Fibroblast of skin of left biceps (primary cell): ENCODE measurements around the gene NHLRC4.
"Not testable (repeated sequence)": the region's sequence is repeated elsewhere in the genome, so short reads cannot be mapped to it uniquely, and the experiment has no call there.

Source experiments
- DNase-seq, 2 experiments: peaks; one replicate each; pipeline ENCODE4 v3.0.0-alpha.2; 2013; ENCODE audit warnings: low read depth in 2 of 2

Gene NHLRC4

DNA sequence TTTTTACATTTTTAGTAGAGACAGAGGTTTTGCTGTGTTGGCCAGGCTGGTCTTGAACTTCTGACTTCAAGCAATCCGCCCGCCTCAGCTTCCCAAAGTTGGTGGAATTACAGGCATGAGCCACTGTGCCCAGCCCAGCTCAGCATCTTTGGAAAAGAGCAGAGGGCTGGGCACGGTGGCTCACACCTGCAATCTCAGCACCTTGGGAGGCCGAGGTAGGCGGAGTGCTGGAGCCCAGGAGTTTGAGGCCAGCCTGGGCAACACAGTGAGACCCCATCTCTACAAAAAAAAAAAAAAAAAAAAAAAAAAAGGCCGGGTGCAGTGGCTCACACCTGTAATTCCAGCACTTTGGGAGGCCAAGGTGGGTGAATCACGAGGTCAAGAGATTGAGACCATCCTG is 30.9 kb downstream of the NHLRC4 start:
- not testable (repeated sequence) for DNase-seq

GRCh38 chr16:598823-599739 is 32.3 kb downstream of the NHLRC4 start:
- no peak for DNase-seq

DNA sequence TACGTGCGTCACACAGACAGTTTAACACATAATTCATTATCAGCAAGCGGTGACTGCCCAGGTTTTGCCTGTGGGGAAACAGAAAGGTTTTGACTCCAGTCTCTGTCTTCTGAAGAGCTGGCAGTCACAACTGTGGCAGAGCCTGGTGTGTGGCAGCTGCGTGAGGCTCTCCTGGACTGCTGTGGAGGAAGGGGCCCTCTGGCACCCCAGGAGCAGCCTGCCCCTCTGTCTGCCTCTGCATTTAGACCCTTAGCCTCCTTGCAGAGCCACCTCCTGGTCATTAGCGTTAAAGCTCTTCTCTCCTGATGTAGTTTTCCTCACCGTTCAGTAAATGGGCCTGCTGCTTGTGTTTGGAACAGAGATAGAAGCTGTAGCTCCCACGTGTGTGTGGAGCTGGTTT is 34.0 kb downstream of the NHLRC4 start:
- no peak for DNase-seq

- no peak for DNase-seq
Observed at GRCh38 chr16:603933-604332, 37.1 kb downstream of the NHLRC4 start.

- DNase-seq = no peak
Observed at GRCh38 chr16:606656-607307, 40.0 kb downstream of the NHLRC4 start.

DNA sequence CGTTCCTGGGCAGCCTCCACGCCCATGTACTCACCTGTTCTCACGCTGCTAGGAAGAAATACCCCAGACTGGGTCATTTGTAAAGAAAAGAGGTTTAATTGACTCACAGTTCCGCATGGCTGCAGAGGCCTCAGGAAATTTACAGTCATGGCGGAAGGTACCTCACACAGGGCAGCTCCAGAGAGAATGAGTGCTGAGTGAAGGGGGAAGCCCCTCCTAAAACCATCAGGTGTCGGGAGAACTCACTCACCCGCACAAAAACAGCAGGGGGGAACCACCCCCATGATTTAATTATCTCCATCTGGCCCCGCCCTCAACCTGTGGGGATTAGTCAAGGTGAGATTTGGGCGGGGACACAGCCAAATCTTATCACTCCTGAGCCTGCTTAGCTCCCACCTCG is 41.2 kb downstream of the NHLRC4 start:
- DNase-seq = no peak

GRCh38 chr16:609316-609715 is 42.5 kb downstream of the NHLRC4 start:
- DNase-seq = no peak

- no peak for DNase-seq
Observed at GRCh38 chr16:609984-610383, 43.2 kb downstream of the NHLRC4 start.

DNA sequence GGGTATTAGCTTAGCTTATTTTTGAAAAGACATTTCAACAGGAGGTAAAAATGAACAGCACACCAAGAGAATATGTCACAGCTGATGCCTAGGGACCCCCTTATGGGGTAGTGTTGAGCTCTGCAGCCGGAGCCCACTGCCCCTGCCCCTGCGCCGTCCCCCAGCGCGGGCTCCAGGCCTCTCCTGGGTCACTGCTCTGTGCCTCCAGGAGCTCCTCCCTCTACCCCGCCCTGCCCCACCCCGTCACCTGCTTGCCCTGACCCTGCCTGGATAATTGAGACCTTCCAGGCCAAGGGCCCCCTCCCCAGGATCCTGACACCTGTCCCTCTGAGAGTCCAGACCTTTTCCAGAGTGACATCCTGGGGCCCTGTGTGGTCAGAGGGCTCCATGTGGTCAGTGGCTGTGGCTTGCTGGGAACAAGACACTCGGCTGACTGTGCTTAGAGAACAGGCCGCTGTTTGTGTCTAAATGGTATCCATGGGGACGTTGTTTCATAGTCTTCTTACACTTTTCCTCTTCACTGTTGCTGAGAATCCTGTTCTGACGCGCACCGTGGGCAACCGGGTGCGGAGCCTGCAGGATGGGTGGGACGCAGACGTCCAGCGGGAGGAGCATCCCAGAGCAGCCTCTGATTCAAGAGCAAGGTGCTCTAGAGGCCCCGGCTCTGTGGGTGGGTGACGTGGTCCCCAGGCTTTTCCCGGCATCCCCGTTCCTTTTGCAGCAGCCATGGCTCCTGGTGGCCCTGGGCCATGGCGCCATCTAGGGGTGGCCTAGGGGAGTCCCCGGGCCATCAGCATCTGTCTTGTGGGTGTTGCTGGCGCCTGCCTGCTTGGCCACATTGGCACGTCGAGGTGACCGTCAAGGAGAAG is 43.9 kb downstream of the NHLRC4 start:
- DNase-seq = no peak

- no peak for DNase-seq
Observed at GRCh38 chr16:615122-615521, 48.3 kb downstream of the NHLRC4 start.

- DNase-seq = no peak
Observed at GRCh38 chr16:616733-617586, 50.2 kb downstream of the NHLRC4 start.

GRCh38 chr16:617855-618254 is 51.0 kb downstream of the NHLRC4 start:
- DNase-seq = no peak
